Kidney epithelial cell (primary cell): ENCODE measurements around the gene SYNE1. TPM values are rescaled to one million over a fixed set of nuclear protein-coding genes. Genes with fewer than 3 reads are reported as not detected.

Source experiments
- DNase-seq: peaks from one replicate; pipeline ENCODE4 v3.0.0-alpha.2; 2010; ENCODE audit warnings: low read depth
- H3K27me3 ChIP-seq: 2 replicates; pipeline ENCODE4 v1.6.0; 2011; ENCODE audit warnings: low read length; ENCODE audit not compliant: control insufficient read depth, insufficient read depth
- H3K36me3 ChIP-seq: 2 replicates; pipeline ENCODE4 v1.5.1; 2011; ENCODE audit warnings: low read length; ENCODE audit not compliant: control insufficient read depth, insufficient read depth
- H3K4me3 ChIP-seq: 2 replicates; pipeline ENCODE4 v1.5.1; 2011; ENCODE audit warnings: low read depth, mild to moderate bottlenecking, control low read depth, low read length
- CTCF ChIP-seq: IDR thresholded peaks from 2 replicates; pipeline ENCODE4 v1.5.1; 2011; ENCODE audit warnings: mild to moderate bottlenecking, moderate library complexity, low read length, control low read depth, inconsistent platforms; ENCODE audit not compliant: insufficient read depth, poor library complexity, severe bottlenecking
- total RNA-seq: library from RNA; depleted of rRNA; stranded (reverse); fragments of >200 nt; gene quantifications from 2 replicates; pipeline ENCODE4 v1.2.3, GENCODE V29; 2015

SYNE1 gene
- total RNA-seq, 1 donor from 2014 or later: 43.1 TPM

- Histone ChIP-seq H3K4me3 (no peak overlapping the region), H3K36me3 (no peaks in the 10 kb centered on the region), H3K27me3 (no peaks in the 10 kb centered on the region)
- no peak for DNase-seq
- no peak for TF ChIP-seq CTCF
Measured at GRCh38 chr6:152117156-152118133, 519.7 kb downstream of the SYNE1 start.

GRCh38 chr6:152112491-152113261, 524.5 kb downstream of the SYNE1 start:
- DNase-seq: no peak
- TF ChIP-seq CTCF: no peak
- no peaks in the 10 kb centered on the region for H3K27me3 ChIP-seq
- no peaks in the 10 kb centered on the region for H3K36me3 ChIP-seq
- H3K4me3 ChIP-seq: no peak overlapping the region

- no peak for DNase-seq
Measured at GRCh38 chr6:152110886-152111820, 526.0 kb downstream of the SYNE1 start.

GRCh38 chr6:152107973-152108372, 529.2 kb downstream of the SYNE1 start:
- DNase-seq: no peak
- no peak for TF ChIP-seq CTCF
- H3K27me3 ChIP-seq: no peaks in the 10 kb centered on the region
- H3K4me3 ChIP-seq: no peak overlapping the region
- no peaks in the 10 kb centered on the region for H3K36me3 ChIP-seq

More at GRCh38 chr6:152110886-152111820, 526.0 kb downstream of the SYNE1 start:
- H3K36me3 ChIP-seq: no peaks in the 10 kb centered on the region
- H3K4me3 ChIP-seq: no peak overlapping the region
- no peaks in the 10 kb centered on the region for H3K27me3 ChIP-seq
- TF ChIP-seq CTCF: no peak

- Histone ChIP-seq H3K27me3 (no peaks in the 10 kb centered on the region), H3K4me3 (no peak overlapping the region), H3K36me3 (no peaks in the 10 kb centered on the region)
- DNase-seq: no peak
- TF ChIP-seq CTCF: no peak
Measured at GRCh38 chr6:152100183-152100618, 537.0 kb downstream of the SYNE1 start.
